DMS79 treated with DMSO at 0.1 percent for 48 hours (cell line): ENCODE data around the gene MAML3.

Experiments used
- DNase-seq: peaks from one replicate; lab custom pipeline; 2025; lab: John Stamatoyannopoulos, UW

The MAML3 gene

GRCh38 chr4:139684351-139684750 is 469.6 kb downstream of the MAML3 start:
- no peak for DNase-seq

GRCh38 chr4:139682741-139683151 is 471.2 kb downstream of the MAML3 start:
- DNase-seq = no peak

DNA sequence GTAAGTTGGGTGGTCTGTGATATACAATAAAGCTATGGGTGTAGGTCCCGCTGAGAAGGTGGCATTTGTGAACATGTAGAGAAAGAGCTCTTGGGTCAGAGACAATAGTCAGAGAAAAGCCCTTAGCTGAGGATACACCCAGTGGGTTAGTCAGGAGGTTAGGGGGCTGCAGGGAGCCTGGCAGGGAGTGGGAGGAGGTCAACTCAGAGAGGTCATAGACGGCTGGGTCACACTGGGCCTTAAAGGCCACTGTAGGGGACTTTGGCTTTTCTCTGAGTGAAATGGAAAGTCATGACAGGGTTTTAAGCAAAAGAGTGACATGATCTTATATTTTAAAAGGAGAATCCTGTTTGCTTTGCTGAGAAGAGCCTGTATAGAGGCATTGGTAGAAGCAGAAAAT is 471.7 kb downstream of the MAML3 start:
- DNase-seq = no peak

- DNase-seq = no peak
These were observed 476.9 kb downstream of the MAML3 start for GRCh38 chr4:139676913-139677585.

- DNase-seq = no peak
These were observed 477.6 kb downstream of the MAML3 start for GRCh38 chr4:139676365-139676764.

DNA sequence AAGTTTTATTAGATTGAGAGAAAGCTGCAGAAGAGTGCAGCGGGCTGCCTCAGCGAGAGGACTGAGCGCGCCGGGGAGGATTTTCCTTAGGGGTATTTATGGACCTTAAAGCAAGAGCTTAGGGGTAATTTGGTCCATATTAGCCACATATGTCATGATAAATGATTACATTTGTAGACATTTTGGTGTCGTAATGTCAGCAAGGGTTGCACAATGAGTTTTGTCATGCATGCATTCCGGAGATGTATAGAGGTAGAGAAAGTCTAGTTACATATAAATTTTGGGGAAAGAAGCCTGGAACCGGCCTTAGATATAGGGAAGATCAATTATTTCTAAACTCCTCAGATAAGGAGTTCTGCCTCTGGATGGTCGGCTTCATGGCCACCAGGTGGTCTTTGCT is 478.3 kb downstream of the MAML3 start:
- DNase-seq = no peak

DNA sequence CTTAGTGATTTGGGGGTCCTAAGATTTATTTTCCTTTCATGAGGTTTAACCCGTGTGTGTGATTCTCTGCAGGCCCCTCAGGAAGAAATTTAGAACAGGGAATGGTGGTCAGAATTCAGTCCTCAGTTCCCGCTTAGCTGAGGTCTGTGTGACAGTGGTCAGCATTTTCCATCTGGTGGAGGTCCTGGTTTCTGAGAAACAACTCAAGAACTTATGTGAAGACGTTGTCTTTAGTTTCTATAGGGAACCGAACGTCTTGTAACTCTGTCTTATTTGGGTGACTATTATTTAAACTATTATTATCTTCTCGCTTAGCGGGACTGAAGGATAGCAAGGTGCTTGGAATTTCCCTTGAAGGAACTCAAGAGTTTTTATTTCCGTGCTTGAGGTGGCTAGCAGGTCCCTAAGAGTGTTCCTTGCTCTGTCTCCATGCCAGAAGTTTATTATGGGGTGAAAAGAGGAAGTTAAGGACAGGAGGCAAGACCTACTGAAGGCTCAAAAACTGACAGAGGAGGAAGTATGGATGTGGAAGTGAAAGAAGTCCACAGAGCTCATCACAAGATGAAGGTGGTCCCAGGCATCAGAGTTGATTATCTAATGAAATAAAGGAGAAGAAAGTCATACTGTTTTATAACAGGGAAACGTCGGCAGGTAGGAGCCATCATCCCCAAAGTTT is 479.0 kb downstream of the MAML3 start:
- no peak for DNase-seq

DNA sequence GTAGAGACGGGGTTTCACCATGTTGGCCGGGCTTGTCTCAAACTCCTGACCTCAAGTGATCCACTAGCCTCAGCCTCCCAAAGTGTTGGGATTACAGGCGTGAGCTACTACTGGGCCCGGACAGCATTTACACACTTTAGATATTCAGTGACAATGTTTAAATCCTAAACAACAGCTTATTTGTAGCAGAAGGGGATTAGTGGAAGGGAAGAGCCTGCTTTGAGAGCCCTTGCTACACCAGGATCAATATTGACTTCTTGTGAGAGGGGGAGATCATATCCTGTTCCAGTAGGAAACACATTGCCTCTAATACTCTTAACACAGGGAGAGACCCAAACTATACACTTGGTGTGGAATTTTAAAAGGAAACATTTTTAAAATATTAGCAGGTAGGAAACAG is 481.3 kb downstream of the MAML3 start:
- DNase-seq = no peak

DNA sequence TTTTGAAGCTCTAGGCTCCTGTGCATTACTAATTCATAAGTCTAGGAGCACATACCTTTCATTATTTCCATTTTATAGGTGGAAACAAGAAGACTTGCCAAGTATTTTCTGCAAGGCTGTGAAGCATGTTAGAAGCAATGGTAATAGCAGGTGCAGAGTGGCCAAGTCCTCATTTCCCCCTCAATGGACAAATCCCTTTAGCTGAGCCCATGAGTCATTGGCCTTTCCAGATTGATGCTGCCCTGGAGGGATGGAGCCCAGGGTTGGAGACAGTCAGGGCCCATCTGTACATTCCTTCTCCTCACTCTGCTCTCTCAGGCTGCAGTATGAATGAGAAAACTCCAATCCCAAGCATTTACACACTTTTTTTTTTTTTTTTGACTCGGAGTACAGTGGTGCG is 481.8 kb downstream of the MAML3 start:
- no peak for DNase-seq

GRCh38 chr4:139670775-139671174 is 483.2 kb downstream of the MAML3 start:
- no peak for DNase-seq

- DNase-seq = no peak
These were observed 484.1 kb downstream of the MAML3 start for GRCh38 chr4:139669890-139670289.

GRCh38 chr4:139669335-139669734 is 484.6 kb downstream of the MAML3 start:
- no peak for DNase-seq

DNA sequence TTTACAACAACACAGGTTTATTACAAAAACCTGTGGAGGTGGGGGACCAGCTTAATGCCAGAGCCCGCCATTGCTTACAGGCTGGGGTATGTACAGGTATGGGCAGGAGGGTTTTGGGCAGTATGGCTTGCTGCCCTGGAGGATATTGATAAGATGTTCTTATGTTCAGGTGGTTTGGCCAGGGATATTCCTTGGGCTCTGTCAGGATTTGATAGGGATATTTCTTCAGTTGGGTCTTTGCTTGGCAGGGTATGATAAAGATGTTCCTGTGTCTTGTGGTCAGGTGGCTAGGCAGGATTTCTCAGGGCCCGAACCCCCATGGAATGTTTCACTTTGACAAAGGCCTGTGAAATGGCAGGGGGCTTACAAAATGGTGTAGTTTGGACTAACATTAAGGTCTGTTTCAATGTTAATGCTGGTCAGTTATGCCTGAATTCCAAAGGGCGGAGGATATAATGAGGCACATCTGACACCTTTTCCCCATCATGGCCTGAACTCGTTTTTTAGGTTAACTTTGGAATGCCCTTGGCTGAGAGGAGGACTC is 485.3 kb downstream of the MAML3 start:
- no peak for DNase-seq

DNA sequence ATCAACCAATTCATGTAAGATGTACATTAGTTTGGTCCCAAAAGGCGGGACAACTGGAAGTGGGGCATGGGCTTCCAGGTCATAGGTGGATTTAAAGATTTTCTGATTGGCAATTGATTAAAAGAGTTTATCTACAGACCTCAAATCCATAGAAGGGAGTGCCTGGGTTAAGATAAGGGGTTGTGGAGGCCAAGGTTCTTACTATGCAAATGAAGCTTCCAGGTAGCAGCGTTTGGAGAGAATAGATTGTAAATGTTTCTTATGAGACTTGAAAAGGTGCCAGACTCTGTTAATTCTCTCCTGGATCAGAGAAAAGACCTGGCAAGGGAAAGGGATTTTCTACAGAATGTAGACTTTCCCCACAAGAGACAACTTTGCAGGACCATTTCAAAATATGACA is 485.9 kb downstream of the MAML3 start:
- no peak for DNase-seq
